Measurements from ENCODE around the gene EGR4.

EGR4 gene

DNA sequence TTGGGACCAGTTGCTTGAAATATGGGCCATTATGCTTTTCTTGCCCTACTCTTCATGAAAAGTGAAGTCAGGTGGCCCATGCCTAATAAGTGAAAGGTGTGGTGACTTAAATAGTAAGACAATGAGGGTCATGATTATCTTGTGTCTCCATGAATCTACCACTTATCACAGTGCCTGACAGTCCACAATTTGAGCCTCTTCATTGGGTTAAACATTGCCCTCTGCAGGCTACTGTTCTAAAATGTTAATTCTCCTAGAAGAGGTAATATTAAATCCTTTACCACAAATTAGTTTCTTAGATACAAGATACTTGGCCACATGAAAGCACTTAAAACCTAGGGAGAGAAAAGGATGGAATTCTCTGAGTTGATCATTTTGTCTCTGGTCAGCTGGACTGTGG, 4.0 kb downstream of the EGR4 start:
- DNase-seq: no peak

GRCh38 chr2:73286134-73286655, 7.2 kb downstream of the EGR4 start:
- DNase-seq: no peak

DNA sequence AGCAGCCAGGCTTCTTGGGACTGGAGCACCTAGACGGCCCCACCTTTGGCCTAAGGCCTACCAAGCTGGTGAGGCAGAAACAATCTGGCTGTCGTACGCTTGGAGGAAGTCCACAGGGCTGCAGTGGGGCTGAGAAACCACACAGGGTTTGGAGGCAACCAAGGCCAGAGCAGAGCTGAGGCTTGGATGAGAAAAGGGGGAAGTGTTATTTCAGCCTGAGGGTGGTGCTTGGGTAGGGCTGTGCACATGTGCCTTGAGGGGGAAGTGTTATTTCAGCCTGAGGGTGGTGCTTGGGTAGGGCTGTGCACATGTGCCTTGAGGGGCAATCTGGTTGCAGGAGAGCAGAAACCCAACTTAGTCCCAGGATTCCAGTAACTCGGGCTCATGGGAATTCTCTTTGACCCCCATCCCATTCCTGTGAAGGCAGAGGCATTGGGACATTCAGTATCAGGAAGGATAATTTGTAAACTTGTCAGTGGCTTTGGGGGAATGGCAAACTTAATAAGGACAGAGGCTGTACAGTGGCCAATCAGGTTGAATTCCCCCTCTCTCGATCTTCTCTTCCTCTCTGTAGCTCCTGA, 8.1 kb downstream of the EGR4 start:
- peak; percentile 77 for DNase-seq

GRCh38 chr2:73284296-73285158, 8.8 kb downstream of the EGR4 start, which contains the start of gene FBXO41:
Gene FBXO41, minus strand, starts transcription at chr2:73284478. Its CDS starts 14,848 bp downstream, at chr2:73269630.
- peak; percentile 73 for DNase-seq

GRCh38 chr2:73283545-73284295, 9.6 kb downstream of the EGR4 start:
- no peak for DNase-seq

- no peak for DNase-seq
Observed at GRCh38 chr2:73282924-73283544, 10.3 kb downstream of the EGR4 start.

DNA sequence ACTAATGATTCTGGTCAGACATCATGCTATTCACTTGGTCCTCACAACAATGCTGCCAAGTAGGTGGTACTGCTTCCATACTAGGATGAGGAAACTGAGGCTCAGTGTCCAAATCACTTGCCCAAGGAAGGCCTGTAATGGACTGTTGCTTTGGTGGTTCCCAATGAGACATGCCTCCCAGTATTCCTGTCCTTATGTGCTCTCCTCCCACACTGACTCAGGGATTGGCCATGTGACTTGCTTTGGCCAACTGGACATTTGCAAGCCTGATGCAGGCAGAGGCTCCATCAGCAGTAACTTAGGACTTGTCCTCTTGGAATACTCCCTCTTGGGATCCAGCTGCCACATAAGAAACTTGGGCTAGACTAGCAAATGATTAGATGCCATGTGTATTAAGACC, 12.1 kb downstream of the EGR4 start:
- no peak for DNase-seq

GRCh38 chr2:73279852-73280251, 13.5 kb downstream of the EGR4 start:
- no peak for DNase-seq

- DNase-seq: no peak
Observed at GRCh38 chr2:73272270-73272669, 21.1 kb downstream of the EGR4 start.

- no peak for DNase-seq
Observed at GRCh38 chr2:73269686-73270465, 23.5 kb downstream of the EGR4 start.

DNA sequence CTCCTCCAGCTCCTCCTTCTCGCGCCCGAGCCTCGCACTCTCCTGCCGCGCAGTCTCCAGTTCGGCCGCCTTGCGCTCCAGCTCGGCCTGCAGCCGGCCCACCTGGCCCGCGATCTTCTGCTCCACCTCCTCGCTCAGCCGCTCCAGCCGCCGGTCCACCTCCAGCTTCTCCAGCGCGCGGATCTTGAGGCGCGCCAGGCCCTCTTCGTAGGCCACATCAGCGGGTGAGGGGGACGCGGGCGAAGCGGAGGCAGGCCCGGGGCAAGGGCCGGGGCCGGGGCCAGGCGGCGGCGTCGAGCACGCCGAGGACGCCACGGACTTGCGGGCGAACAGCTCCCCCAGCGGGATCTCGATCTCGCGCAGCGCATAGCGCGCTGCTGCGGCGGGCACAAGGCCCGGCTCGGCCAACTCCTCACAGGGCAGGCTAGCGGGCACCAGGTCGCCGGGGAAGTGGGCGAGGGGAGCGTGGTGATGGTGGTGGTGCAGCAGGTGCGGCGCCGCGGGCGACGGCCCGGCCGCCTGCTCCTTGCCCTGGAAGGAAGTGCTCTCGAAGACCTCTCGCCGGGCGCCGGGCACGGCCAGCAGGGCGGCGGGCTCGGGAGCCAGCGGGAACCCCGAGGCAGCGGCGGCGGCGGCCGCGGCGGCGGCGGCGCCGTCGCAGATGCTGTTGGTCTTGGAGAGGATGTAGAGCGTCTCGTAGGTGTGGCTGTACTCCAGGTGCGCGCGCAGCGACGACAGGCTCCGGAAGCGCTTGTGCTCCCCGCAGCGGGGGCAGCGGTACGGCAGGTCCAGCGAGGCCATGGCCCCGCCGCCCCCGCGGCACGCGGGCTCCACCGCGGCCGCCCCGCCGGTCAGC, 24.3 kb downstream of the EGR4 start:
- no peak for DNase-seq

DNA sequence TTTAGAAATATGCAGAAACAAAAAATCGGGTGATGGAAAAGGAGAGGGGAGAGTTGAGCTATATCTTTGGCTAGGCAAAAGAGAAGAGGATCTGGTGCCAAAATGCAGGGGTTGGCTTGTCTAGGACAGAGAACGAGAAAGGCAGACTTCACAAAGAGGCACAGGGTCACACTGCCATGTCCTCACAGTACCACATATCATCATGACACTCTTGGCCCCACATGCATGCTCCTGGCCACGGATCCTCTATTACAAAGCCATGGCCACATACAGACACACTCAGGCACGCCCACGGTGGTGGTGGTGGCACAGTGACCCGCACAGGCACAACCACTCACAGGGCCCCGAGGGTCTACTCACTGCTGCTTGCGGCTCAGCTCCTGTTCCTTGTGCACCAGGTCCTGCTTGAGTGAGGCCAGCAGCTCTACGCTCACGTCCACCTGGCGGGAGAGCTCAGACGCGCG, 24.9 kb downstream of the EGR4 start:
- no peak for DNase-seq

DNA sequence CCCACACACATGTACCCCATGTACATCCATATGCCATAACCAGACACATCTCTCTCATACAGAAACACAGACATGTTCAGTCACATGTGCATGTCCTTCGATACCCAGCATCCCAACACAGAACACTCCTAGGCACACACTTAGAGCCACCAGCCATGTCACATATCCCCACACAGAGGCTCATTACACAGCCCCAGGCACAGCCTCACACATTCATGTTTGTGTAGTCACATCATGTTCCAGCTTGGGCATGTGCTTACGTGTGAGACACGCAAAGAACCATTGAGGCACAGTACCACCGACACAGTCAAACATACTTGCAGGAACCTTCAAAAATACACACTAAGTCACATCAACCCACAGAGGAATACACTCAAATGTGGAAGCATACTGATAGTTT, 26.3 kb downstream of the EGR4 start:
- DNase-seq: no peak

DNA sequence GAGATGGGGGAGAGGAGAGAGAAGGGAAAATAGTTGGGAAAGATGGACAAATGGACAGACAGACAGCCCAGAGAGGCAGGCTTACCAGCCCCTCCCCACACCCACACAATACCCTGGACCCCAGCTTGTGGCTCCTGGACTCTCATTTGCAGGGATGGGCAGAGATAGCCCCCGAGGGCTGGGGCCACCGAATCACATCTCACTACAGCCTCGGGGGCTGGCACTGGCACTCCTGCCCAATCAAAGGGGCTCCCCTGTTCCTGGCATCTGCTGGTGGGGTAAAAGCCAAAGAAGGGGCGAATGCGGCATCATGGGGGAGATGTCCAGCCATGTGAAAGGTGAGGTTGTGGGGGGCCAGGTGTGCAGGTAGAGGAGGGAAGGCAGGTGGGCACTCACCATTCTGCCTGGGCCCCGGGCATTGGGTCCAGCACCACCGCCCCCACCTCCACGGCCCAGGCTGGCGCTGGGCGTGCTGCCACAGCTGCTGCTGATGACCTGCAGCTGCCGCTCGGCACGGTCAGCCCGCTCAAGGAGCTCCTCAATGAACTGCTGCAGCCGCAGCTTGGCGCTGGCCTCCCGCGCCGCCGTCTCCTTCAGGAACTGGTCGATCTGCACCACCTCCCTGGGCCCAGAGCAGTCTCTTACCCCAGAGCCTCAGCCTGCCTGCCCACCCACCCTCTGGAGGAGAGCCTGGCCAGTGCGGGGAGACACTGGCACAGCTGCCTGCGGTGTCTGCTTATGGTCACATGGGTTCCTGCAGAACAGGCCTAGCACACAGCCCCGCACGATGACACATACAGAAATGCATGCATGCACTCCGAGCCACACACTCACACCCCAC, 27.1 kb downstream of the EGR4 start:
- DNase-seq: no peak

DNA sequence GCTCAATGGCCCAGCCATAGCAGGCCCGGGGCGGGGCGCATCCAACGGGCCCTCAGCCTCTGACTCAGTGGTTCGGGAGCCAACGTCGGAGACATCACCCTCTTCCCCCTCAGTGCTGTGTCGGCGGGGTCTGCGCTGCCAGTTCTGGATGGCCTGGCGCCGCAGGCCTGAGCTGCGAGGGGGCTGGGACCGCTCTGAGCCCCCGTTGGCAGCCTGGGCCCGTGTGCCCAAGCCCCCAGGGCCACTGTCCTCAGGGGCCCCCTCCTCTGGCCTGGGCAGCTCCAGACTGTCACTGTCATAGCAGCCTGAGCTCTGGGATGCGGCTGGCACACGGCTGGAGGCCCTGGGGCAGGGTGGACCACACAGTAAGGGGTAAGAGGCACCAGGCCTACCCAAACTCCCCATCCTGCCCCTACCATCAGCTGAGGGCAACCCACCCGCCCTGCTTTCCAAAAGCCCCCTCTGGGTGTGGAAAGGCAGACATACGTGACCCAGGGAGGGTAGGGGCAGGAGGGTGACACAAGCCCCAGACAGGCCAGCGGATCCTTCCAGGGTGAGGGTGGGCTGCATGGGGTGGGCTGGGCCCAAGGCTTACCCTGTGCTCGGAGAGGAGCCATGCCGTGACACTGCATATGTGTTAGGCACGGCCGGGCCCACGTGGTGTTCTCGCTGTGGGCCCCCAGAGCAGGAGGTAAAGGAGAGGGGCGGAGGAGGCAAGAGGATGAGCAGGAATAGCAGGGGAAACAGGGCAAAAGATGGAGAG, 27.9 kb downstream of the EGR4 start:
- no peak for DNase-seq

GRCh38 chr2:73264783-73265182, 28.6 kb downstream of the EGR4 start:
- DNase-seq: no peak

DNA sequence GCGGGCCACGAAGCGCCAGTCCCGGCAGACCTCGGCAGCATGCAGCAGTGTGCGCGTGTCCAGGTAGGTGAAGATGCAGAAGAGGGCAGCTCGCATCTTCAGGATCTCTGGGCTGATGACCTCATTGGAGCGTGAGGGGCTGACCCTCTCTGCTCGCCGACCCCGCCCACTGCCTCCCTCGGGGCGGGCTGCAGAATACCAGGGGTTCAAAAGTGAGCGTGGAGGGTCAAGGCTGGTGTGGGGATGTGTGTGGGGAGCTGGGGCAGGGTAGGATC, 29.1 kb downstream of the EGR4 start:
- DNase-seq: no peak

- no peak for DNase-seq
Observed at GRCh38 chr2:73263540-73264331, 29.6 kb downstream of the EGR4 start.
